Measurements from ENCODE around the gene ZBTB32. TPM values are rescaled to one million over a fixed set of nuclear protein-coding genes. Genes with fewer than 3 reads are reported as not detected.

The ZBTB32 gene
- total and polyA plus RNA-seq, 4 donors = 0.47 TPM; not detected in 3

DNA sequence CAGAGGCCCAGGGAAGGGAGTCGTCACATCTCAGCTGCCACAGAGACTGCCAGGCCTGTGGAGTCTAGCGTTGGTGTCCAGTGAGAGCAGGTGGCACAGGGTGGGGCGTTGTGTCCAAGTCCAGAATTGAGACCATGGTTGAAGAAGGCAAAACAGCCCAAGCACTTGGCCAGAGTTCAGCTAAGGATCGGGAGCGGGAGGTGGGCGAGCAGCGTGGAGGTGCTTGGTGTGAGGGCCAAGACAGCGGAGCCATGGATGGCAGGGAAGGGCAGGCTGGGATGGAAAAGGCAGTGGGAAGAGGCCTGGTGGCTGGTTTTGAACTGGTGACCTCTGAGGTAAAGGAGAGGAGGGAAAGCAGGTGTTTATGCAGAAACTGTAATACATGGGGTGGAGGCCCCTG, 29.9 kb downstream of the ZBTB32 start:
- 96% methylated on average over 8 of the region's 8 CpGs for WGBS
- no peaks in the 10 kb centered on the region for H3K27me3 ChIP-seq (ENCODE audit: control insufficient read depth in 4 of 4, insufficient read depth in 4 of 4, low read length in 3 of 4)

GRCh38 chr19:35734889-35735288, 30.5 kb downstream of the ZBTB32 start:
- Histone ChIP-seq H3K9ac (ENCODE audit: low read depth in 1 of 2, low read length in 2 of 2) (no peak overlapping the region), H3K27me3 (ENCODE audit: control insufficient read depth in 4 of 4, insufficient read depth in 4 of 4, low read length in 3 of 4) (no peaks in the 10 kb centered on the region), H3K27ac (ENCODE audit: low read depth in 1 of 2, low read length in 2 of 2) (no peak overlapping the region), H3K4me3 (ENCODE audit: low read depth in 1 of 3, low read length in 3 of 3) (no peak overlapping the region), H3K9me3 (ENCODE audit: control insufficient read depth in 4 of 4, low read length in 3 of 4) (no peaks in the 10 kb centered on the region), H3K36me3 (ENCODE audit: control insufficient read depth in 4 of 4, insufficient read depth in 3 of 4, low read depth in 1 of 4, low read length in 3 of 4) (peaks cover 25 to 81% (median 37%) of the 10 kb centered on the region in 4 donors), H3K4me1 (ENCODE audit: control insufficient read depth in 4 of 4, insufficient read depth in 4 of 4, low read length in 3 of 4) (peaks cover 0 to 16% (median 6%) of the 10 kb centered on the region in 4 donors)
- WGBS = 90% methylated on average over 5 of the region's 5 CpGs
- DNase-seq (ENCODE audit: low spot score) = no peak
- TF ChIP-seq EGR1 (IDR thresholded peaks at IDR 0.05; ENCODE audit: low read depth in 2 of 2) (no peak), ZBTB33 (IDR thresholded peaks at IDR 0.05) (no peak), GABPA (IDR thresholded peaks at IDR 0.05 in 1 of 2, conservative IDR thresholded peaks at IDR 0.05 in 1 of 2) (no peak), FOXA1 (IDR thresholded peaks at IDR 0.05) (no peak), RAD21 (IDR thresholded peaks at IDR 0.05) (no peak), TAF1 (conservative IDR thresholded peaks at IDR 0.05) (no peak), SP1 (IDR thresholded peaks at IDR 0.05) (no peak), FOXA2 (IDR thresholded peaks at IDR 0.05) (no peak), YY1 (IDR thresholded peaks at IDR 0.05) (no peak), JUND (IDR thresholded peaks at IDR 0.05) (no peak)
- TF ChIP-seq, protein P1, sequence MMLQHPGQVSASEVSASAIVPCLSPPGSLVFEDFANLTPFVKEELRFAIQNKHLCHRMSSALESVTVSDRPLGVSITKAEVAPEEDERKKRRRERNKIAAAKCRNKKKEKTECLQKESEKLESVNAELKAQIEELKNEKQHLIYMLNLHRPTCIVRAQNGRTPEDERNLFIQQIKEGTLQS (IDR thresholded peaks at IDR 0.05) = no peak
- TF ChIP-seq, protein P2, sequence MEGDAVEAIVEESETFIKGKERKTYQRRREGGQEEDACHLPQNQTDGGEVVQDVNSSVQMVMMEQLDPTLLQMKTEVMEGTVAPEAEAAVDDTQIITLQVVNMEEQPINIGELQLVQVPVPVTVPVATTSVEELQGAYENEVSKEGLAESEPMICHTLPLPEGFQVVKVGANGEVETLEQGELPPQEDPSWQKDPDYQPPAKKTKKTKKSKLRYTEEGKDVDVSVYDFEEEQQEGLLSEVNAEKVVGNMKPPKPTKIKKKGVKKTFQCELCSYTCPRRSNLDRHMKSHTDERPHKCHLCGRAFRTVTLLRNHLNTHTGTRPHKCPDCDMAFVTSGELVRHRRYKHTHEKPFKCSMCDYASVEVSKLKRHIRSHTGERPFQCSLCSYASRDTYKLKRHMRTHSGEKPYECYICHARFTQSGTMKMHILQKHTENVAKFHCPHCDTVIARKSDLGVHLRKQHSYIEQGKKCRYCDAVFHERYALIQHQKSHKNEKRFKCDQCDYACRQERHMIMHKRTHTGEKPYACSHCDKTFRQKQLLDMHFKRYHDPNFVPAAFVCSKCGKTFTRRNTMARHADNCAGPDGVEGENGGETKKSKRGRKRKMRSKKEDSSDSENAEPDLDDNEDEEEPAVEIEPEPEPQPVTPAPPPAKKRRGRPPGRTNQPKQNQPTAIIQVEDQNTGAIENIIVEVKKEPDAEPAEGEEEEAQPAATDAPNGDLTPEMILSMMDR (IDR thresholded peaks at IDR 0.05; ENCODE audit: low read depth, low read length, missing input control) = no peak

More for the DNA sequence above, 29.9 kb downstream of the ZBTB32 start:
- Histone ChIP-seq H3K4me1 (ENCODE audit: control insufficient read depth in 4 of 4, insufficient read depth in 4 of 4, low read length in 3 of 4) (peaks cover 0 to 10% (median 2%) of the 10 kb centered on the region in 4 donors), H3K27ac (ENCODE audit: low read depth in 1 of 2, low read length in 2 of 2) (no peak overlapping the region), H3K36me3 (ENCODE audit: control insufficient read depth in 4 of 4, insufficient read depth in 3 of 4, low read depth in 1 of 4, low read length in 3 of 4) (peaks cover 31 to 88% (median 41%) of the 10 kb centered on the region in 4 donors), H3K4me3 (ENCODE audit: low read depth in 1 of 3, low read length in 3 of 3) (no peak overlapping the region), H3K9ac (ENCODE audit: low read depth in 1 of 2, low read length in 2 of 2) (no peak overlapping the region), H3K9me3 (ENCODE audit: control insufficient read depth in 4 of 4, low read length in 3 of 4) (no peaks in the 10 kb centered on the region)
- DNase-seq (ENCODE audit: low spot score) = no peak
- TF ChIP-seq ZBTB33 (IDR thresholded peaks at IDR 0.05) = no peak
- TF ChIP-seq, protein P2 (IDR thresholded peaks at IDR 0.05; ENCODE audit: low read depth, low read length, missing input control) = no peak
- TF ChIP-seq, protein P3, sequence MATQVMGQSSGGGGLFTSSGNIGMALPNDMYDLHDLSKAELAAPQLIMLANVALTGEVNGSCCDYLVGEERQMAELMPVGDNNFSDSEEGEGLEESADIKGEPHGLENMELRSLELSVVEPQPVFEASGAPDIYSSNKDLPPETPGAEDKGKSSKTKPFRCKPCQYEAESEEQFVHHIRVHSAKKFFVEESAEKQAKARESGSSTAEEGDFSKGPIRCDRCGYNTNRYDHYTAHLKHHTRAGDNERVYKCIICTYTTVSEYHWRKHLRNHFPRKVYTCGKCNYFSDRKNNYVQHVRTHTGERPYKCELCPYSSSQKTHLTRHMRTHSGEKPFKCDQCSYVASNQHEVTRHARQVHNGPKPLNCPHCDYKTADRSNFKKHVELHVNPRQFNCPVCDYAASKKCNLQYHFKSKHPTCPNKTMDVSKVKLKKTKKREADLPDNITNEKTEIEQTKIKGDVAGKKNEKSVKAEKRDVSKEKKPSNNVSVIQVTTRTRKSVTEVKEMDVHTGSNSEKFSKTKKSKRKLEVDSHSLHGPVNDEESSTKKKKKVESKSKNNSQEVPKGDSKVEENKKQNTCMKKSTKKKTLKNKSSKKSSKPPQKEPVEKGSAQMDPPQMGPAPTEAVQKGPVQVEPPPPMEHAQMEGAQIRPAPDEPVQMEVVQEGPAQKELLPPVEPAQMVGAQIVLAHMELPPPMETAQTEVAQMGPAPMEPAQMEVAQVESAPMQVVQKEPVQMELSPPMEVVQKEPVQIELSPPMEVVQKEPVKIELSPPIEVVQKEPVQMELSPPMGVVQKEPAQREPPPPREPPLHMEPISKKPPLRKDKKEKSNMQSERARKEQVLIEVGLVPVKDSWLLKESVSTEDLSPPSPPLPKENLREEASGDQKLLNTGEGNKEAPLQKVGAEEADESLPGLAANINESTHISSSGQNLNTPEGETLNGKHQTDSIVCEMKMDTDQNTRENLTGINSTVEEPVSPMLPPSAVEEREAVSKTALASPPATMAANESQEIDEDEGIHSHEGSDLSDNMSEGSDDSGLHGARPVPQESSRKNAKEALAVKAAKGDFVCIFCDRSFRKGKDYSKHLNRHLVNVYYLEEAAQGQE (IDR thresholded peaks at IDR 0.05) = no peak
- TF ChIP-seq SP1 (IDR thresholded peaks at IDR 0.05) = no peak
- TF ChIP-seq FOXA2 (IDR thresholded peaks at IDR 0.05) = no peak
